ENCODE results near the gene RGL1.

DNA sequence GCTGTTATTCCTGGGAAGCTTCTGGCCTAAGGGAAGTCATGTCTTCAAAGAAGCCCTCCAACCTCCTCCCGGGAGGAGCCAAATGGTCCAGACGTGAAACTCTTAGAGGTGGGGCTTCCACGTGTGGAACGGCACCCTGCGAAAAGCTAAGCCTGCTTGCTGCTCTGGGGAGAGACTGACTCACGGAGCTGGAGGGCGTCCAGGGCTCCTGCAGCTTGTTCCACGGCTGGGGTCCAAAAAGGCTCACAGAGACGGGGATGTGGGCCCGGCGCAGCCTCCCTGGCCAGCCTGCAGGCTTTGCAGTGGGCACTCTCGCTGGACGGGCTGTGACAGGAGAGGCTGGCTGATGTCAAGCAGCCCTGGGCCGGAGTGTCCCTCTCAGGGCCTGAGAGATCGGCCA, 127.5 kb downstream of the RGL1 start:
- TF ChIP-seq, protein P1, sequence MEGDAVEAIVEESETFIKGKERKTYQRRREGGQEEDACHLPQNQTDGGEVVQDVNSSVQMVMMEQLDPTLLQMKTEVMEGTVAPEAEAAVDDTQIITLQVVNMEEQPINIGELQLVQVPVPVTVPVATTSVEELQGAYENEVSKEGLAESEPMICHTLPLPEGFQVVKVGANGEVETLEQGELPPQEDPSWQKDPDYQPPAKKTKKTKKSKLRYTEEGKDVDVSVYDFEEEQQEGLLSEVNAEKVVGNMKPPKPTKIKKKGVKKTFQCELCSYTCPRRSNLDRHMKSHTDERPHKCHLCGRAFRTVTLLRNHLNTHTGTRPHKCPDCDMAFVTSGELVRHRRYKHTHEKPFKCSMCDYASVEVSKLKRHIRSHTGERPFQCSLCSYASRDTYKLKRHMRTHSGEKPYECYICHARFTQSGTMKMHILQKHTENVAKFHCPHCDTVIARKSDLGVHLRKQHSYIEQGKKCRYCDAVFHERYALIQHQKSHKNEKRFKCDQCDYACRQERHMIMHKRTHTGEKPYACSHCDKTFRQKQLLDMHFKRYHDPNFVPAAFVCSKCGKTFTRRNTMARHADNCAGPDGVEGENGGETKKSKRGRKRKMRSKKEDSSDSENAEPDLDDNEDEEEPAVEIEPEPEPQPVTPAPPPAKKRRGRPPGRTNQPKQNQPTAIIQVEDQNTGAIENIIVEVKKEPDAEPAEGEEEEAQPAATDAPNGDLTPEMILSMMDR (conservative IDR thresholded peaks at IDR 0.05), result no peak
- no peak for TF ChIP-seq ZFX (IDR thresholded peaks at IDR 0.05)
